Measurements from ENCODE around the gene MAPK1.

DNA sequence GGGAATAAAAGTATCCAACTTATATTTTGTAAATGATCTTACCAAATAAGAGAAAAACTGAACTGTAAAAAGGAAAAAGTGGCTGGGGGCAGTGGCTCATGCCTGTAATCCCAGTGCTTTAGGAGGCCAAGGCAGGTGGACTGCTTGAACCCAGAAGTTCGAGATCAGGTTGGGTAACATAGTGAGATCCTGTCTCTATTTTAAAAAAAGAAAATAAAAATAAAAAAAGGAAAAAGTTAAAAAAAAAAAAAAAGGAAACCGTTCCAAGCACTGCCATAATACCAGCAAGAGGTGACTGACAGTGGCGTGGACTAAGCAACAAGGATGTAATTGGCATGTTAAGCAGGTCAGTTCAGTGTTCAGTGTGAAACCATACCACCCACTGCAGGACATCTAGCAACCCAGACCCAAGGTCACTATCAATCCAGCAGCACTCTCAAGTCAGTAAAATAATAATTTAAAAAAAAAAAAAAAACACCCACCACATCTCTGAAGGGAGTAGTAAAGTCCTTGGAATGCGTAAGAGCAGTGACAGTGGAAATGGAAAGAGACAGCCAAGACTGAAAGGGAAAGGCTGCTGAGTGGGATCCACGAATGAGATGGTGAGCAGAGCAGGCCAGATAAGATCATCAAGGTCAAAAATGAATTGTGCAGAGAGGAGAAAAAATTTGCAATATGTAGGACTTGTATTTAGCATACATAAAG is 43.6 kb downstream of the MAPK1 start:
- TF ChIP-seq, protein P1, sequence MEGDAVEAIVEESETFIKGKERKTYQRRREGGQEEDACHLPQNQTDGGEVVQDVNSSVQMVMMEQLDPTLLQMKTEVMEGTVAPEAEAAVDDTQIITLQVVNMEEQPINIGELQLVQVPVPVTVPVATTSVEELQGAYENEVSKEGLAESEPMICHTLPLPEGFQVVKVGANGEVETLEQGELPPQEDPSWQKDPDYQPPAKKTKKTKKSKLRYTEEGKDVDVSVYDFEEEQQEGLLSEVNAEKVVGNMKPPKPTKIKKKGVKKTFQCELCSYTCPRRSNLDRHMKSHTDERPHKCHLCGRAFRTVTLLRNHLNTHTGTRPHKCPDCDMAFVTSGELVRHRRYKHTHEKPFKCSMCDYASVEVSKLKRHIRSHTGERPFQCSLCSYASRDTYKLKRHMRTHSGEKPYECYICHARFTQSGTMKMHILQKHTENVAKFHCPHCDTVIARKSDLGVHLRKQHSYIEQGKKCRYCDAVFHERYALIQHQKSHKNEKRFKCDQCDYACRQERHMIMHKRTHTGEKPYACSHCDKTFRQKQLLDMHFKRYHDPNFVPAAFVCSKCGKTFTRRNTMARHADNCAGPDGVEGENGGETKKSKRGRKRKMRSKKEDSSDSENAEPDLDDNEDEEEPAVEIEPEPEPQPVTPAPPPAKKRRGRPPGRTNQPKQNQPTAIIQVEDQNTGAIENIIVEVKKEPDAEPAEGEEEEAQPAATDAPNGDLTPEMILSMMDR (IDR thresholded peaks at IDR 0.05; ENCODE audit: insufficient read depth, low read length, poor library complexity, severe bottlenecking): no peak
- no peak for TF ChIP-seq EZH2phosphoT487 (conservative IDR thresholded peaks at IDR 0.05; ENCODE audit: low read length)
